Vagina (tissue), 2 donors: ENCODE measurements around the gene HIVEP2.

Experiments used
- POLR2A ChIP-seq, 2 donors: fragments of 450-650 bp; IDR thresholded peaks; one replicate each; pipeline ENCODE4 v1.6.1; 2017; ENCODE audit warnings: antibody characterized with exemption in 2 of 2, mild to moderate bottlenecking in 2 of 2, moderate library complexity in 2 of 2
- POLR2AphosphoS5 ChIP-seq, 2 donors: sonication (generic); formaldehyde crosslinking; IDR thresholded peaks; one replicate each; pipeline ENCODE4 v1.9.0; 2017; ENCODE audit warnings: antibody characterized with exemption in 2 of 2, mild to moderate bottlenecking in 2 of 2, low read depth in 1 of 2; ENCODE audit not compliant: insufficient read depth in 1 of 2
- TF ChIP-seq, protein P1 (sequence below), 3 experiments: fragments of 450-650 bp in 2 of 3; fragments of 200-600 bp in 1 of 3; sonication (generic) in 1 of 3; IDR thresholded peaks; one replicate each; pipeline ENCODE4 v1.5.1; 2017 to 2019; ENCODE audit warnings: antibody characterized with exemption in 3 of 3, mild to moderate bottlenecking in 2 of 3, moderate library complexity in 2 of 3

DNA sequence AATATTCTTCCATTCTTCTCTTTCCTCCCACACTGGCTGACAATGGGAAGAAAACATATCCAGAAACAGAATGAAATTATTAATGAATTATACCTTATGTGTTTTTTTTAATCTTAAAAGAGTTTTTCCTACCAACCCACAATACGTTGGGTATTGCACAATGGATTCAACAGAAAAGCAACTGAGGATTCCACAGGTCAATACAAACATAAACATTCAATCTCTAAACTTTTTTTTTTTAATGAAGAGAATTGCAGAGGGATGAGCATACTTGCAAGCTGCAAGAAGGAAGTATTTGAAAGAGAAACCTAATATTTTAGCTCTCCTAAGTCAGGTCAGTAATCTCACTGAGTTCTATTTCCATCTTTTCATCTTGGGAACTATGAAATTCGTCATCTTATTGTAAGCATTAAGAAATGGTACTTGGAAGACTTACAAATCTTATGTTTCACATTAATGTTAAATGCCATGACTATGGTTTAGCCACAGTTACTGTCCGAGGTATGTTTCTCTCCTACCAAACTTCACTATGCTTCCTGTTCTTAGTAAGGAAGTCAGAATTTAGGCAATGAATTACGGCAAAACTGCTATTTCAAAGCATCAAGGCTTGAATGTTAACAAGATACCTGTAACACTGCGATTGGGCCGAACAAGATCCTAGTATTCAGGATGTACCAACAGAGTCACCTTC lies 100.8 kb downstream of the HIVEP2 start:
- TF ChIP-seq, protein P1, sequence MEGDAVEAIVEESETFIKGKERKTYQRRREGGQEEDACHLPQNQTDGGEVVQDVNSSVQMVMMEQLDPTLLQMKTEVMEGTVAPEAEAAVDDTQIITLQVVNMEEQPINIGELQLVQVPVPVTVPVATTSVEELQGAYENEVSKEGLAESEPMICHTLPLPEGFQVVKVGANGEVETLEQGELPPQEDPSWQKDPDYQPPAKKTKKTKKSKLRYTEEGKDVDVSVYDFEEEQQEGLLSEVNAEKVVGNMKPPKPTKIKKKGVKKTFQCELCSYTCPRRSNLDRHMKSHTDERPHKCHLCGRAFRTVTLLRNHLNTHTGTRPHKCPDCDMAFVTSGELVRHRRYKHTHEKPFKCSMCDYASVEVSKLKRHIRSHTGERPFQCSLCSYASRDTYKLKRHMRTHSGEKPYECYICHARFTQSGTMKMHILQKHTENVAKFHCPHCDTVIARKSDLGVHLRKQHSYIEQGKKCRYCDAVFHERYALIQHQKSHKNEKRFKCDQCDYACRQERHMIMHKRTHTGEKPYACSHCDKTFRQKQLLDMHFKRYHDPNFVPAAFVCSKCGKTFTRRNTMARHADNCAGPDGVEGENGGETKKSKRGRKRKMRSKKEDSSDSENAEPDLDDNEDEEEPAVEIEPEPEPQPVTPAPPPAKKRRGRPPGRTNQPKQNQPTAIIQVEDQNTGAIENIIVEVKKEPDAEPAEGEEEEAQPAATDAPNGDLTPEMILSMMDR (IDR thresholded peaks at IDR 0.05): no peak
- TF ChIP-seq POLR2A (IDR thresholded peaks at IDR 0.05) (no peak), POLR2AphosphoS5 (IDR thresholded peaks at IDR 0.05; ENCODE audit: insufficient read depth in 1 of 2, low read depth in 1 of 2) (no peak)
